Left lobe of liver (tissue), 2 donors: ENCODE data around the gene GALNT7. TPM values are rescaled to one million over a fixed set of nuclear protein-coding genes. Genes with fewer than 3 reads are reported as not detected.

Experiments
- ATAC-seq: fragments of 200-7000 bp; cut with Tn5 transposase; one replicate; pipeline ENCODE4 v1.9.1; 2020; ENCODE audit warnings: mild to moderate bottlenecking, moderate library complexity
- DNase-seq: peaks from one replicate; pipeline ENCODE4 v3.0.0-alpha.2; 2020; ENCODE audit warnings: low spot score
- total RNA-seq: library from RNA; stranded (reverse); gene quantifications from one replicate; pipeline ENCODE4 v1.2.1, GENCODE V29; 2021
- donor health status: DM: no; HTN: no; CAD: no; lungs with moderate emphysema.
- donor health status: DM: no; HTN: yes; CAD: no.

Gene GALNT7
- total RNA-seq, 1 donor from 2014 or later: 0.65 TPM

- DNase-seq: peak; percentile 100
- ATAC-seq: peak; percentile 90
These were observed 165.7 kb downstream of the GALNT7 start, which contains the start of gene HMGB2 for GRCh38 chr4:173334085-173334890. Gene HMGB2, minus strand, starts transcription at chr4:173334358. Its CDS starts 709 bp downstream, at chr4:173333649.

GRCh38 chr4:173334891-173335752 is 166.5 kb downstream of the GALNT7 start:
- ATAC-seq (peak; percentile 59), DNase-seq (peak; percentile 66)

- ATAC-seq (no peak), DNase-seq (no peak)
These were observed 168.9 kb downstream of the GALNT7 start for GRCh38 chr4:173337463-173337862.

- ATAC-seq (no peak), DNase-seq (no peak)
These were observed 175.3 kb downstream of the GALNT7 start for GRCh38 chr4:173343832-173344397.

- ATAC-seq (no peak), DNase-seq (no peak)
These were observed 177.0 kb downstream of the GALNT7 start for GRCh38 chr4:173345648-173346047.

GRCh38 chr4:173346074-173346473 is 177.5 kb downstream of the GALNT7 start:
- ATAC-seq: no peak

GRCh38 chr4:173347467-173347866 is 178.9 kb downstream of the GALNT7 start:
- ATAC-seq: no peak

More at GRCh38 chr4:173346074-173346473, 177.5 kb downstream of the GALNT7 start:
- no peak for DNase-seq

GRCh38 chr4:173357939-173358338 is 189.3 kb downstream of the GALNT7 start:
- DNase-seq: no peak
- ATAC-seq: no peak

More at GRCh38 chr4:173347467-173347866, 178.9 kb downstream of the GALNT7 start:
- no peak for DNase-seq

GRCh38 chr4:173360587-173361221 is 192.1 kb downstream of the GALNT7 start:
- ATAC-seq (peak; percentile 66), DNase-seq (no peak)

- DNase-seq (no peak), ATAC-seq (no peak)
These were observed 194.1 kb downstream of the GALNT7 start for GRCh38 chr4:173362666-173363065.

- no peak for ATAC-seq
- DNase-seq: no peak
These were observed 196.9 kb downstream of the GALNT7 start for GRCh38 chr4:173365359-173365996.

GRCh38 chr4:173367285-173367684 is 198.7 kb downstream of the GALNT7 start:
- ATAC-seq: no peak
- DNase-seq: no peak

GRCh38 chr4:173367946-173368345 is 199.3 kb downstream of the GALNT7 start:
- DNase-seq (no peak), ATAC-seq (no peak)

- DNase-seq: no peak
These were observed 201.5 kb downstream of the GALNT7 start for GRCh38 chr4:173370130-173370476.

GRCh38 chr4:173370477-173371291 is 202.1 kb downstream of the GALNT7 start, which contains the start of gene SAP30:
Gene SAP30, plus strand, starts transcription at chr4:173370954. Its CDS starts 229 bp downstream, at chr4:173371183.
- DNase-seq (peak; percentile 97), ATAC-seq (peak; percentile 89)

More at GRCh38 chr4:173370130-173370476, 201.5 kb downstream of the GALNT7 start:
- peak; percentile 1 for ATAC-seq

GRCh38 chr4:173371292-173372192 is 202.9 kb downstream of the GALNT7 start:
- peak; percentile 46 for ATAC-seq

More at GRCh38 chr4:173371292-173372192, 202.9 kb downstream of the GALNT7 start:
- DNase-seq: peak; percentile 78
